H54 (cell line): ENCODE data around the gene NOL3.
A peak's percentile ranks its signal among the peaks of the same experiment; 100 is the strongest.

Experiments used
- DNase-seq: peaks from one replicate; pipeline ENCODE4 v3.0.0; 2011; ENCODE audit warnings: low spot score, mixed read lengths; ENCODE audit not compliant: insufficient read length
- FAIRE-seq: peaks from 3 replicates; lab custom pipeline; 2011; peaks lifted over from hg19 to GRCh38; lab: Jason Lieb, UNC
- POLR2A ChIP-seq: IDR thresholded peaks from 2 replicates; pipeline ENCODE4 v1.6.1; 2011; ENCODE audit warnings: low read depth, mild to moderate bottlenecking, low read length

Gene NOL3

GRCh38 chr16:67183627-67184452 is 13.5 kb downstream of the NOL3 start, which contains the start of gene MATCAP1:
MATCAP1 (minus strand) TSS chr16:67183963; CDS start chr16:67180610, 3,353 bp downstream.
- TF ChIP-seq POLR2A = peak; percentile 51; the same call in 1 of the 2 replicates
- FAIRE-seq = peak; percentile 73
- peak; percentile 99 for DNase-seq

GRCh38 chr16:67184453-67184994 is 14.2 kb downstream of the NOL3 start:
- DNase-seq (no peak), FAIRE-seq (no peak)
- TF ChIP-seq POLR2A = no peak

GRCh38 chr16:67184995-67185650 is 14.8 kb downstream of the NOL3 start:
- FAIRE-seq = no peak
- peak; percentile 81 for DNase-seq
- no peak for TF ChIP-seq POLR2A

GRCh38 chr16:67185651-67186134 is 15.4 kb downstream of the NOL3 start:
- DNase-seq = no peak
- TF ChIP-seq POLR2A = no peak
- no peak for FAIRE-seq

GRCh38 chr16:67186550-67186950 is 16.2 kb downstream of the NOL3 start:
- FAIRE-seq (no peak), DNase-seq (peak; percentile 92)
- no peak for TF ChIP-seq POLR2A

GRCh38 chr16:67187175-67187890 is 17.0 kb downstream of the NOL3 start:
- DNase-seq = no peak
- FAIRE-seq = no peak
- no peak for TF ChIP-seq POLR2A

- FAIRE-seq = no peak
- DNase-seq = no peak
- no peak for TF ChIP-seq POLR2A
Observed at GRCh38 chr16:67188323-67188722, 18.0 kb downstream of the NOL3 start.

- DNase-seq (no peak), FAIRE-seq (no peak)
- TF ChIP-seq POLR2A = no peak
Observed at GRCh38 chr16:67188798-67189197, 18.5 kb downstream of the NOL3 start.

- no peak for DNase-seq
- FAIRE-seq = no peak
- TF ChIP-seq POLR2A = no peak
Observed at GRCh38 chr16:67190041-67190440, 19.7 kb downstream of the NOL3 start, which contains the start of gene EXOC3L1. EXOC3L1 (minus strand) TSS chr16:67190136; CDS start chr16:67189676, 460 bp downstream.

- FAIRE-seq = no peak
- TF ChIP-seq POLR2A = no peak
- DNase-seq = no peak
Observed at GRCh38 chr16:67190448-67191399, 20.4 kb downstream of the NOL3 start.

- FAIRE-seq (no peak), DNase-seq (no peak)
- no peak for TF ChIP-seq POLR2A
Observed at GRCh38 chr16:67191411-67191994, 21.2 kb downstream of the NOL3 start.
